DND-41 (cell line): ENCODE measurements around the gene NMS.

Source experiments
- ATAC-seq: fragments of 200-7000 bp; cut with Tn5 transposase; 3 replicates; pipeline ENCODE4 v1.9.1; 2021; ENCODE audit warnings: low read depth; ENCODE audit not compliant: insufficient read depth
- DNase-seq: peaks from one replicate; pipeline ENCODE4 v3.0.0-alpha.2; 2020
- H2AFZ ChIP-seq: 2 replicates; pipeline ENCODE4 v1.6.0; 2012; ENCODE audit warnings: low read depth, low read length
- H3K27ac ChIP-seq: 2 replicates; pipeline ENCODE4 v1.5.1; 2012; ENCODE audit warnings: low read length, inconsistent platforms
- H3K27me3 ChIP-seq: fragments of 200-600 bp; sonication (generic); 2 replicates; pipeline ENCODE4 v1.6.0; 2012; ENCODE audit warnings: low read length, mild to moderate bottlenecking, inconsistent platforms; ENCODE audit not compliant: insufficient read depth, poor library complexity
- H3K36me3 ChIP-seq: 2 replicates; pipeline ENCODE4 v1.5.1; 2012; ENCODE audit warnings: low read length, inconsistent platforms; ENCODE audit not compliant: insufficient read depth
- H3K4me1 ChIP-seq: 2 replicates; pipeline ENCODE4 v1.5.1; 2012; ENCODE audit warnings: mild to moderate bottlenecking, low read length; ENCODE audit not compliant: insufficient read depth
- H3K4me2 ChIP-seq: 2 replicates; pipeline ENCODE4 v1.6.0; 2012; ENCODE audit warnings: mild to moderate bottlenecking, moderate library complexity, low read length, inconsistent platforms; ENCODE audit not compliant: insufficient read depth
- H3K4me3 ChIP-seq, 2 experiments: fragments of 200-600 bp in 1 of 2; shearing (Covaris generic) in 1 of 2; 2 replicates each; pipeline ENCODE4 v1.5.1; 2012 to 2016; ENCODE audit warnings: inconsistent platforms in 2 of 2, low read length in 2 of 2, mild to moderate bottlenecking in 2 of 2, low read depth in 1 of 2, moderate library complexity in 1 of 2
- H3K79me2 ChIP-seq: 2 replicates; pipeline ENCODE4 v1.6.0; 2012; ENCODE audit warnings: low read length, inconsistent platforms; ENCODE audit not compliant: insufficient read depth
- H3K9ac ChIP-seq: 2 replicates; pipeline ENCODE4 v1.6.0; 2012; ENCODE audit warnings: low read depth, mild to moderate bottlenecking, inconsistent platforms, low read length, moderate library complexity
- H3K9me3 ChIP-seq: 2 replicates; pipeline ENCODE4 v1.5.1; 2012; ENCODE audit warnings: low read length, moderate library complexity, mild to moderate bottlenecking, inconsistent platforms; ENCODE audit not compliant: insufficient read depth, severe bottlenecking
- H4K20me1 ChIP-seq: 2 replicates; pipeline ENCODE4 v1.6.0; 2012; ENCODE audit warnings: low read length; ENCODE audit not compliant: insufficient read depth
- EZH2 ChIP-seq: IDR thresholded peaks from 3 replicates; pipeline ENCODE4 v1.6.1; 2012; ENCODE audit warnings: borderline replicate concordance, low read depth, mild to moderate bottlenecking, moderate library complexity, low read length, inconsistent platforms; ENCODE audit not compliant: severe bottlenecking
- TF ChIP-seq, protein P1 (sequence below): IDR thresholded peaks from 2 replicates; pipeline ENCODE4 v1.5.1; 2012; ENCODE audit warnings: borderline replicate concordance, low read length, moderate library complexity, mild to moderate bottlenecking; ENCODE audit not compliant: poor library complexity, severe bottlenecking; ENCODE audit errors: extremely low read depth

NMS gene

DNA sequence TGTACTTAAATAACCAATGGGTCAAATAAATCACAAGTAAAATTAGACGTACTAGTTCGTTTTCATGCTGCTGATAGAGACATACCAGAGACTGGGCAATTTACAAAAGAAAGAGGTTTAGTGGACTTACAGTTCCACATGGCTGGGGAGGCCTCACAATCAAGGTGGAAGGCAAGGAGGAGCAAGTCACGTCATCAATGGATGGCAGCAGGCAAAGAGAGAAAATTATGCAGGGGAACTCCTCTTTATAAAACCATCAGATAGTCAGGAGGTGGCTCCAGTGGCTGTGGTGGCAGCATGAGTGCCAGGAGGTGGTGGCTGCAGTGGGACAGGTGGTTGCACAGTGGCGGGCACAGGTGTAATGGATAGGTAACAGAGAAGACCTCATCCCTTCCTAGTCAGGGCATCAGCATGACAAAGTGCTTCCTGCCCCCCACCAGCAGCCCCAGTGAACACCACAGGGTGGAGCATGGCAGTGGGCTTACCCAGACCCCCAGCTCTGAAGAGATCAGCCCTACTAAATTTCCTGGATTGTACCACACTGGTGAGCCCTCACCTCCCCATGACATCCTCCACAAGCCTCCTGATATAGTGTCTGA is 45.9 kb upstream of the NMS start:
- H3K27ac ChIP-seq, result no peak overlapping the region
- no peak overlapping the region for H3K4me2 ChIP-seq
- H2AFZ ChIP-seq, result no peak overlapping the region
- TF ChIP-seq, protein P1, sequence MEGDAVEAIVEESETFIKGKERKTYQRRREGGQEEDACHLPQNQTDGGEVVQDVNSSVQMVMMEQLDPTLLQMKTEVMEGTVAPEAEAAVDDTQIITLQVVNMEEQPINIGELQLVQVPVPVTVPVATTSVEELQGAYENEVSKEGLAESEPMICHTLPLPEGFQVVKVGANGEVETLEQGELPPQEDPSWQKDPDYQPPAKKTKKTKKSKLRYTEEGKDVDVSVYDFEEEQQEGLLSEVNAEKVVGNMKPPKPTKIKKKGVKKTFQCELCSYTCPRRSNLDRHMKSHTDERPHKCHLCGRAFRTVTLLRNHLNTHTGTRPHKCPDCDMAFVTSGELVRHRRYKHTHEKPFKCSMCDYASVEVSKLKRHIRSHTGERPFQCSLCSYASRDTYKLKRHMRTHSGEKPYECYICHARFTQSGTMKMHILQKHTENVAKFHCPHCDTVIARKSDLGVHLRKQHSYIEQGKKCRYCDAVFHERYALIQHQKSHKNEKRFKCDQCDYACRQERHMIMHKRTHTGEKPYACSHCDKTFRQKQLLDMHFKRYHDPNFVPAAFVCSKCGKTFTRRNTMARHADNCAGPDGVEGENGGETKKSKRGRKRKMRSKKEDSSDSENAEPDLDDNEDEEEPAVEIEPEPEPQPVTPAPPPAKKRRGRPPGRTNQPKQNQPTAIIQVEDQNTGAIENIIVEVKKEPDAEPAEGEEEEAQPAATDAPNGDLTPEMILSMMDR, result no peak
- TF ChIP-seq EZH2, result no peak
- no peak overlapping the region for H3K9ac ChIP-seq
- no peaks in the 10 kb centered on the region for H3K9me3 ChIP-seq
- H3K27me3 ChIP-seq, result no peaks in the 10 kb centered on the region
- no peaks in the 10 kb centered on the region for H3K4me1 ChIP-seq
- H4K20me1 ChIP-seq, result no peaks in the 10 kb centered on the region
- H3K79me2 ChIP-seq, result no peaks in the 10 kb centered on the region
- DNase-seq (no peak), ATAC-seq (no peak)
- H3K4me3 ChIP-seq, result no peak overlapping the region
- H3K36me3 ChIP-seq, result no peaks in the 10 kb centered on the region

DNA sequence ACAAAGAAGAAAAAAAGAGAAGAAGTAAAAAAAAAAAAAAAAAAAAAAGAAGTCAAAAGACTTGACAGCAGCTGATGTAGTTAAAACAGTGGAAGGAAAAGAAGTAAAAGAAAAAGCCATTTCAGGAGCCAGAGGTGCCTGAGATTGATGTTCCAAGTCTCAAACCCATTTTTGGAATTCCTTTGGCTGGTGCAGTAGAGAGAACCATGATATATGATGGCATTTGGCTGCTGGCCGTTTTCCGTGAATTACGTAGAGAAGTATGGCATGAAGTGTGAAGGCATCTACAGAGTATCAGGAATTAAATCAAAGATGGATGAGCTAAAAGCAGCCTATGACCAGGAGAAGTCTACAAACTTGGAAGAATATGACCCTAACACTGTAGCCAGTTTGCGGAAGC is 45.2 kb upstream of the NMS start:
- no peaks in the 10 kb centered on the region for H3K36me3 ChIP-seq
- no peak overlapping the region for H3K9ac ChIP-seq
- no peaks in the 10 kb centered on the region for H3K79me2 ChIP-seq
- ATAC-seq (no peak), DNase-seq (no peak)
- H3K4me2 ChIP-seq, result no peak overlapping the region
- TF ChIP-seq, protein P1, result no peak
- TF ChIP-seq EZH2, result no peak
- H2AFZ ChIP-seq, result no peak overlapping the region
- H3K4me3 ChIP-seq, result no peak overlapping the region
- no peaks in the 10 kb centered on the region for H4K20me1 ChIP-seq
- H3K27me3 ChIP-seq, result no peaks in the 10 kb centered on the region
- no peaks in the 10 kb centered on the region for H3K4me1 ChIP-seq
- no peak overlapping the region for H3K27ac ChIP-seq
- no peaks in the 10 kb centered on the region for H3K9me3 ChIP-seq

DNA sequence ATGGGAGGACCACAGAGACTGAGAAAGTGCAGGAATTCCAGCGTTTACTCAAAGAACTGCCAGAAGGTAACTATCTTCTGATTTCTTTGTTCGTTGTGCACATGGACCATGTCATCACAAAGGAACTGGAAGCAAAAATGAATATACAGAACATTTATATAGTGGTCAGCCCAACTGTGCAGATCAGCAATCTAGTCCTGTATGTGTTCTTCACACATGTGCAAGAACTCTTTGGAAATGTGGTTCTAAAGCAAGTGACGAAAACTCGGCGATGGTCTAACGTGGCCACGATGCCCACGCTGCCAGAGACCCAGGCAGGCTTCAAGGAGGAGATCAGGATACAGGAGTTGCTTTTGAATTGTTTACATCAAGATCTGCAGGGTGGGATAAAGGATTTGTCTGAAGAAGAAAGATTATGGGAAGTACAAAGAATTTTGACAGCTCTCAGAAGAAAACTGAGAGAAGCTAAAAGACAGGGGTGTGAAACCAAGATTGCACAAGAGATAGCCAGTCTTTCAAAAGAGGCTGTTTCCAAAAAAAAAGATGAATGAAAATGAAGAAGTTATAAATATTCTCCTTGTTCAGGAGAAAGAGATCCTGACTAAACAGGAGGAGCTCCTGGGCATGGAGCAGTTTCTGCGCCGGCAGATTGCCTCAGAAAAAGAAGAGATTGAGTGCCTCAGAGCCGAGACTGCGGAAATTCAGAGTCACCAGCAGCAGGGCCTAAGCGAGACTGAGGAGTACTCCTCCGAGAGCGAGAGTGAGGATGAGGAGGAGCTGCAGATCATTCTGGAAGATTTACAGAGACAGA is 44.5 kb upstream of the NMS start:
- Histone ChIP-seq H3K4me3 (no peak overlapping the region), H3K36me3 (no peaks in the 10 kb centered on the region), H3K27ac (no peak overlapping the region), H3K79me2 (no peaks in the 10 kb centered on the region), H3K4me2 (no peak overlapping the region), H2AFZ (no peak overlapping the region), H3K9ac (no peak overlapping the region), H3K4me1 (no peaks in the 10 kb centered on the region), H3K9me3 (peaks cover 4% of the 10 kb centered on the region), H4K20me1 (no peaks in the 10 kb centered on the region), H3K27me3 (no peaks in the 10 kb centered on the region)
- DNase-seq (no peak), ATAC-seq (no peak)
- no peak for TF ChIP-seq EZH2
- TF ChIP-seq, protein P1, result no peak
